Epithelial cell of prostate (primary cell): ENCODE results near the gene LYG1.
"Not testable (repeated sequence)": the region's sequence is repeated elsewhere in the genome, so short reads cannot be mapped to it uniquely, and the experiment has no call there.

Experiments
- DNase-seq: peaks from one replicate; pipeline ENCODE4 v3.0.0-alpha.2; 2011; ENCODE audit warnings: low read depth, low spot score
- H3K27ac ChIP-seq: fragments of 450-650 bp; 2 replicates; pipeline ENCODE4 v1.5.1; 2017; ENCODE audit warnings: mild to moderate bottlenecking

Gene LYG1

GRCh38 chr2:99278195-99278765, 22.7 kb downstream of the LYG1 start:
- H3K27ac ChIP-seq, result peak overlapping the region; percentile 54
- DNase-seq, result not testable (repeated sequence)

DNA sequence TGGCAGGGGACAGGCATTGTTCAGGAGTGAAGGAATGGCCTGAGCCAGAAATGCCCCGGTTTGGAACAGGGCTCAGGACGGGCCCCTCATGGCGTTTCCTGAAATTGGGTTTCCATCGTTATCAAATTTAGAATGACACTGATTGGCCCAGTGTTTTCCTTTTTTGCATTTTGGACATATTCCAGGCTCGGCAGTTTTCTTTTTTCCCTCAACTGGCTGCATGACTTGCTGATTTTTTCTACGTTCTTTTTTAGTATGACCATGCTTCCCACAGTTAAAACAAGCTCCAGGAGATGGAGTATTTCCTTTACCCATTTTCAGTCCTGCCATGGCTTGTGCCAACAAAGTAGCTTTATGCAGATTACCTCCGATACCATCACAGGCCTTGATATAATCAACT, 25.1 kb downstream of the LYG1 start:
- no peak overlapping the region for H3K27ac ChIP-seq
- DNase-seq, result no peak

- no peak overlapping the region for H3K27ac ChIP-seq
- DNase-seq, result peak; percentile 16
These were observed 39.8 kb downstream of the LYG1 start for GRCh38 chr2:99261242-99261641.

GRCh38 chr2:99260184-99260583, 40.8 kb downstream of the LYG1 start:
- no peak overlapping the region for H3K27ac ChIP-seq
- DNase-seq, result no peak

DNA sequence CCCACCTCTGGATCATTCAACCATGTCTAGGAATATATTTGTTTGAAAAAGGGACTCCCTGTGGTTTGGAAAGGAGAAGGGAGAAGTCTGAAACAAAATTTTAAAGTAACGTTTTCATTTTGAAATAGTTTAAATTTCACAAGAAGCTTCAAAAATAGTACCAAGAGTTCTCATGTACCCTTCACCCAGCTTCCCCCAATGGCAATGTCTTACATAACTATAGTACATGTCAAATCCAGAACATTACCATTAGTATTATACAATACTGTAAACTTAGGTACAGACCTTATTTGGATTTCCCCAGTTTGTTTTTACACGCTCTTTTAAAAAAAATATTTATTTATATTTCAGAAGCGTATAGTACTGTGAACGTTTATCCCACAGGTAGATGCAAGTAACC, 41.5 kb downstream of the LYG1 start:
- no peak overlapping the region for H3K27ac ChIP-seq
- DNase-seq, result no peak

- DNase-seq, result peak; percentile 58
- no peak overlapping the region for H3K27ac ChIP-seq
These were observed 44.3 kb downstream of the LYG1 start for GRCh38 chr2:99256677-99257076.

GRCh38 chr2:99255491-99256318, 45.3 kb downstream of the LYG1 start, which contains the start of gene LYG2:
TSS of gene LYG2 (minus strand) at chr2:99255666. CDS start at chr2:99254260, 1,406 bp downstream.
- DNase-seq, result no peak
- no peak within 1 kb of the TSS for H3K27ac ChIP-seq

DNA sequence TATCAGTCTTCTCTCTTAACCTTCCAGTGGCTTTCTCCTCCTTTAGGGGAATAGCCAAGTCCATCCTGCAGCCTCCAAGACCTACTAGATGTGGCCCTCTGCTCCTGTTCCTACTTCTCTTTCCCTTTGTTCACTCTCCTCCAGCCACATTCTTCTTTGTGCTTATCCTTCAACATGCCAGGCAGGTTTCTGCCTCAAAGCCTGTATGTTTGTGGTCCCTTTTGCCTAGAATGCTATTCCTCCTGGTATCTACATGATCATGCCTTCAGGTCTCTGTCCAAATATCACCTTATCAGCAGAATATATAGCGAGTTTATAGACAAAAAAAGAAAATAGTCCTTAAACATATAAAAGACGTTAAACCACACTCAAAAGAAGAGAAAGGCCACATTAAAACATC, 51.0 kb downstream of the LYG1 start:
- no peak overlapping the region for H3K27ac ChIP-seq
- no peak for DNase-seq

GRCh38 chr2:99242151-99242550, 58.8 kb downstream of the LYG1 start:
- no peak for DNase-seq
- H3K27ac ChIP-seq, result no peak overlapping the region

- no peak for DNase-seq
These were observed 60.6 kb downstream of the LYG1 start for GRCh38 chr2:99240431-99240830.

GRCh38 chr2:99238599-99238998, 62.4 kb downstream of the LYG1 start:
- no peak overlapping the region for H3K27ac ChIP-seq
- DNase-seq, result no peak

More at GRCh38 chr2:99240431-99240830, 60.6 kb downstream of the LYG1 start:
- no peak overlapping the region for H3K27ac ChIP-seq
